HCT116 (cell line): ENCODE measurements around the gene STX1A.

Experiments used
- CBX3 ChIP-seq: IDR thresholded peaks from 2 replicates; pipeline ENCODE4 v1.6.1; 2012; ENCODE audit warnings: low read depth
- CTCF ChIP-seq, 3 experiments: fragments of 200-600 bp in 1 of 3; sonication (generic) in 1 of 3; IDR thresholded peaks in 2 of 3; conservative IDR thresholded peaks in 1 of 3; 2 replicates each; pipeline ENCODE4 v1.5.1; 2012 to 2017; ENCODE audit warnings: low read depth in 2 of 3, low read length in 2 of 3, antibody characterized with exemption in 1 of 3, borderline replicate concordance in 1 of 3, control low read depth in 1 of 3, mild to moderate bottlenecking in 1 of 3, mixed read lengths in 1 of 3, mixed run types in 1 of 3, moderate library complexity in 1 of 3; ENCODE audit not compliant: insufficient read depth in 1 of 3
- EGR1 ChIP-seq: IDR thresholded peaks from 2 replicates; pipeline ENCODE4 v1.6.1; 2012; ENCODE audit warnings: low read depth
- ELF1 ChIP-seq: IDR thresholded peaks from 2 replicates; pipeline ENCODE4 v1.6.1; 2012; ENCODE audit warnings: low read depth, borderline replicate concordance
- EZH2 ChIP-seq: fragments of 200-600 bp; sonication (generic); IDR thresholded peaks from 2 replicates; pipeline ENCODE4 v1.6.1; 2017; ENCODE audit warnings: antibody characterized with exemption, mixed run types
- JUND ChIP-seq: IDR thresholded peaks from 2 replicates; pipeline ENCODE4 v1.6.1; 2012
- POLR2A ChIP-seq: IDR thresholded peaks from 2 replicates; pipeline ENCODE4 v1.7.0; 2011; ENCODE audit warnings: borderline replicate concordance; ENCODE audit not compliant: insufficient read depth, insufficient read length; ENCODE audit errors: extremely low read depth
- POLR2AphosphoS5 ChIP-seq: IDR thresholded peaks from 2 replicates; pipeline ENCODE4 v1.6.1; 2011; ENCODE audit warnings: mild to moderate bottlenecking, low read depth, low read length, moderate library complexity
- RAD21 ChIP-seq: IDR thresholded peaks from 2 replicates; pipeline ENCODE4 v1.6.1; 2012; ENCODE audit warnings: low read depth, mild to moderate bottlenecking
- SRF ChIP-seq: IDR thresholded peaks from 2 replicates; pipeline ENCODE4 v1.6.1; 2012; ENCODE audit warnings: low read depth
- YY1 ChIP-seq: IDR thresholded peaks from 2 replicates; pipeline ENCODE4 v1.6.1; 2011; ENCODE audit warnings: low read length, low read depth, moderate library complexity, mild to moderate bottlenecking; ENCODE audit not compliant: insufficient replicate concordance; ENCODE audit errors: extremely low read depth
- ZBTB33 ChIP-seq: IDR thresholded peaks from 2 replicates; pipeline ENCODE4 v1.6.1; 2011; ENCODE audit warnings: mild to moderate bottlenecking, low read length, moderate library complexity; ENCODE audit not compliant: insufficient replicate concordance; ENCODE audit errors: extremely low read depth
- TF ChIP-seq, protein P1 (sequence below): IDR thresholded peaks from 2 replicates; pipeline ENCODE4 v1.6.1; 2012

DNA sequence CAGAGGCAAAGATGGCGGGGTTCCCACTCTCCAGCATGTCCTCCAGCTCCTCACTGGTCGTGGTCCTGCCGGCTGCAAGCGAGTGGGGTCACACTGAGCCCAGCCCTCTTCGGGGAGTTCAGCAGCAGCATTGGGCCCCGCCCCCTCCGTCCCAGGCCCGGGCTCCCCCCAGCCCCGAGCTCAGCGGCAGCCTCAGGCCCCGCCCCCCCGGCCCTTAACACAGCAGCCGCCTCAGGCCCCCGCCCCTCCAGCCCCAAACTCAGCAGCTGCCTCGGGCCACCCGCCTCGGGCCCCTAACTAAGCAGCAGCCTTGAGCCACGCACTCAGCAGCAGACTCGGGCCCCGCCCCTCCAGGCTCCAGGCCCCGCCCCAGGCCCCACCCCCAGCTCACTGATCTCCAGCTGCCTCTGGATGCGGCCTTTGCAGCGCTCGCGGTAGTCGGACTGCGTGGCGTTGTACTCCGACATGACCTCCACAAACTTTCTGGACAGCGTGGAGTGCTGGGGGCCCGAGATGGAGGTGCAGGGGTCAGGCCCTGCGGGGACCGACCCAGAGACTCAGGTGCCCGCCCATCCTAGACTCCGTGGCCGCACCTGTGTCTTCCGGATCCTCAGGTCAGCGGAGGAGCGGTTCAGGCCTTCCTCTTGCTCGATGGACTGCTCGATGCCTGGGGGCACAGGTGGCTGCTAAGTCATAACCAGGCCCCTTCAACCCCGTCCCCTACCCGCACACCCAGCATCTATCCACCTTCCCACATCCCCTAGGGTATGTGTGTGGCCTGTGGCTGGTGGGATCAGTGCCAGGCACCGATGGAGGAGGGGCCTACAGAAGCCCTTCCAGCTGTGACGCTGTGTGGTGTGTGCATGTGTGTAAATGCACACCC lies 15.5 kb downstream of the STX1A start:
- no peak for TF ChIP-seq CTCF (IDR thresholded peaks at IDR 0.05 in 2 of 3, conservative IDR thresholded peaks at IDR 0.05 in 1 of 3; ENCODE audit: borderline replicate concordance in 1 of 3, insufficient read depth in 1 of 3, low read depth in 2 of 3, low read length in 2 of 3)
- no peak for TF ChIP-seq POLR2A
- no peak for TF ChIP-seq ELF1
- TF ChIP-seq POLR2AphosphoS5, result no peak
- no peak for TF ChIP-seq EGR1
- TF ChIP-seq EZH2, result no peak
- TF ChIP-seq YY1, result no peak
- no peak for TF ChIP-seq CBX3
- no peak for TF ChIP-seq SRF
- TF ChIP-seq, protein P1, sequence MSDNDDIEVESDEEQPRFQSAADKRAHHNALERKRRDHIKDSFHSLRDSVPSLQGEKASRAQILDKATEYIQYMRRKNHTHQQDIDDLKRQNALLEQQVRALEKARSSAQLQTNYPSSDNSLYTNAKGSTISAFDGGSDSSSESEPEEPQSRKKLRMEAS, result no peak
- TF ChIP-seq ZBTB33, result no peak
- TF ChIP-seq JUND, result no peak
- TF ChIP-seq RAD21, result no peak
